GM12891 (cell line): ENCODE data around the gene AFAP1.

Experiments used
- DNase-seq: peaks from one replicate; pipeline ENCODE4 v3.0.0; 2011; ENCODE audit warnings: low spot score; ENCODE audit not compliant: insufficient read length
- FAIRE-seq: peaks from 2 replicates; lab custom pipeline; 2011; peaks lifted over from hg19 to GRCh38; lab: Jason Lieb, UNC
- PAX5 ChIP-seq: IDR thresholded peaks from 2 replicates; pipeline ENCODE4 v1.6.1; 2011; ENCODE audit warnings: low read length, moderate library complexity, mild to moderate bottlenecking; ENCODE audit not compliant: insufficient read depth, severe bottlenecking
- POLR2A ChIP-seq: IDR thresholded peaks from 2 replicates; pipeline ENCODE4 v1.6.1; 2011; ENCODE audit warnings: low read depth, low read length, control low read depth
- POLR2AphosphoS5 ChIP-seq: IDR thresholded peaks from 2 replicates; pipeline ENCODE4 v1.6.1; 2011; ENCODE audit warnings: low read depth, low read length, control low read depth
- POU2F2 ChIP-seq: IDR thresholded peaks from 2 replicates; pipeline ENCODE4 v1.6.1; 2011; ENCODE audit warnings: low read depth, mild to moderate bottlenecking, control low read depth, low read length, moderate library complexity
- SPI1 ChIP-seq: IDR thresholded peaks from 2 replicates; pipeline ENCODE4 v1.6.1; 2011; ENCODE audit warnings: low read depth, low read length, control low read depth
- TAF1 ChIP-seq: IDR thresholded peaks from 2 replicates; pipeline ENCODE4 v1.6.1; 2011; ENCODE audit warnings: low read depth, low read length, control low read depth

The AFAP1 gene

GRCh38 chr4:7770224-7771050, 169.2 kb downstream of the AFAP1 start:
- TF ChIP-seq SPI1 (no peak), POU2F2 (no peak), POLR2AphosphoS5 (no peak), POLR2A (no peak), TAF1 (no peak), PAX5 (no peak)
- FAIRE-seq (peak; percentile 85), DNase-seq (no peak)

GRCh38 chr4:7769396-7770223, 170.1 kb downstream of the AFAP1 start:
- no peak for FAIRE-seq
- no peak for TF ChIP-seq TAF1
- no peak for DNase-seq

GRCh38 chr4:7768736-7769135, 170.9 kb downstream of the AFAP1 start:
- FAIRE-seq = no peak
- TF ChIP-seq PAX5 (no peak), SPI1 (no peak), POLR2AphosphoS5 (no peak), TAF1 (no peak), POLR2A (no peak), POU2F2 (no peak)
- no peak for DNase-seq

- no peak for FAIRE-seq
- no peak for DNase-seq
- no peak for TF ChIP-seq POU2F2
- no peak for TF ChIP-seq PAX5
- no peak for TF ChIP-seq POLR2A
- no peak for TF ChIP-seq POLR2AphosphoS5
- TF ChIP-seq TAF1 = no peak
- TF ChIP-seq SPI1 = no peak
Measured at GRCh38 chr4:7767966-7768365, 171.7 kb downstream of the AFAP1 start.

GRCh38 chr4:7767526-7767925, 172.1 kb downstream of the AFAP1 start:
- no peak for FAIRE-seq
- DNase-seq = no peak
- TF ChIP-seq TAF1 (no peak), PAX5 (no peak), POLR2A (no peak), POU2F2 (no peak), POLR2AphosphoS5 (no peak), SPI1 (no peak)

GRCh38 chr4:7766661-7767345, 172.9 kb downstream of the AFAP1 start:
- FAIRE-seq (no peak), DNase-seq (no peak)
- TF ChIP-seq POLR2AphosphoS5 (no peak), TAF1 (no peak), SPI1 (no peak), POU2F2 (no peak), POLR2A (no peak), PAX5 (no peak)

- DNase-seq (no peak), FAIRE-seq (no peak)
- TF ChIP-seq POU2F2 = no peak
- no peak for TF ChIP-seq SPI1
- no peak for TF ChIP-seq PAX5
- TF ChIP-seq POLR2A = no peak
- no peak for TF ChIP-seq POLR2AphosphoS5
- no peak for TF ChIP-seq TAF1
Measured at GRCh38 chr4:7766086-7766485, 173.6 kb downstream of the AFAP1 start.

- no peak for DNase-seq
- FAIRE-seq = no peak
- TF ChIP-seq POLR2AphosphoS5 (no peak), POLR2A (no peak), POU2F2 (no peak), SPI1 (no peak), PAX5 (no peak), TAF1 (no peak)
Measured at GRCh38 chr4:7765666-7766065, 174.0 kb downstream of the AFAP1 start.

- DNase-seq = no peak
- FAIRE-seq = no peak
- TF ChIP-seq PAX5 (no peak), TAF1 (no peak), POLR2AphosphoS5 (no peak)
Measured at GRCh38 chr4:7764466-7764865, 175.2 kb downstream of the AFAP1 start.

- FAIRE-seq = no peak
- no peak for DNase-seq
- TF ChIP-seq SPI1 (no peak), TAF1 (no peak), POLR2A (no peak), POLR2AphosphoS5 (no peak), POU2F2 (no peak), PAX5 (no peak)
Measured at GRCh38 chr4:7763788-7764187, 175.9 kb downstream of the AFAP1 start.
